RCC 7860 (cell line): ENCODE data around the gene DAB1.

Experiments
- DNase-seq: peaks from one replicate; pipeline ENCODE4 v3.0.0-alpha.2; 2015; ENCODE audit warnings: low spot score
- FAIRE-seq: peaks from 2 replicates; lab custom pipeline; 2012; peaks lifted over from hg19 to GRCh38; lab: Jason Lieb, UNC

DAB1 gene

GRCh38 chr1:56965916-56966697 is 457.8 kb downstream of the DAB1 start, which contains the start of gene C8B:
Gene C8B, minus strand, starts transcription at chr1:56966015. Its CDS starts 67 bp downstream, at chr1:56965948.
- DNase-seq (no peak), FAIRE-seq (no peak)

- no peak for FAIRE-seq
- no peak for DNase-seq
These were observed 458.7 kb downstream of the DAB1 start for GRCh38 chr1:56965191-56965590.

GRCh38 chr1:56964349-56965017 is 459.4 kb downstream of the DAB1 start:
- no peak for FAIRE-seq
- no peak for DNase-seq

- FAIRE-seq, result no peak
- DNase-seq, result no peak
These were observed 460.2 kb downstream of the DAB1 start for GRCh38 chr1:56963667-56964066.

- FAIRE-seq (no peak), DNase-seq (no peak)
These were observed 462.4 kb downstream of the DAB1 start for GRCh38 chr1:56961426-56961825.

- FAIRE-seq, result no peak
- no peak for DNase-seq
These were observed 465.3 kb downstream of the DAB1 start for GRCh38 chr1:56958526-56958925.

- DNase-seq (no peak), FAIRE-seq (no peak)
These were observed 465.9 kb downstream of the DAB1 start for GRCh38 chr1:56957931-56958330.

GRCh38 chr1:56954664-56955063 is 469.2 kb downstream of the DAB1 start:
- FAIRE-seq (no peak), DNase-seq (no peak)

- DNase-seq (no peak), FAIRE-seq (no peak)
These were observed 470.5 kb downstream of the DAB1 start for GRCh38 chr1:56953386-56953785.

- FAIRE-seq (no peak), DNase-seq (no peak)
These were observed 471.4 kb downstream of the DAB1 start for GRCh38 chr1:56952501-56952900.

- FAIRE-seq, result no peak
- no peak for DNase-seq
These were observed 475.3 kb downstream of the DAB1 start for GRCh38 chr1:56948403-56949023.
